BLaER1 (cell line): Measurements from ENCODE around the gene RNF112.
"Not testable (repeated sequence)": the region's sequence is repeated elsewhere in the genome, so short reads cannot be mapped to it uniquely, and the experiment has no call there.

ENCODE experiments used
- H3K27ac ChIP-seq: shearing (Covaris generic); formaldehyde crosslinking; 2 replicates; pipeline ENCODE4 v1.8.1; 2022
- H3K27me3 ChIP-seq: shearing (Covaris generic); formaldehyde crosslinking; 2 replicates; pipeline ENCODE4 v1.8.1; 2022
- H3K36me3 ChIP-seq: shearing (Covaris generic); formaldehyde crosslinking; 2 replicates; pipeline ENCODE4 v1.8.1; 2022
- H3K4me1 ChIP-seq: shearing (Covaris generic); formaldehyde crosslinking; 2 replicates; pipeline ENCODE4 v1.8.1; 2022
- H3K4me2 ChIP-seq: shearing (Covaris generic); formaldehyde crosslinking; 2 replicates; pipeline ENCODE4 v1.8.1; 2022
- H3K4me3 ChIP-seq: shearing (Covaris generic); formaldehyde crosslinking; 2 replicates; pipeline ENCODE4 v1.8.1; 2022
- H3K9ac ChIP-seq: shearing (Covaris generic); formaldehyde crosslinking; 2 replicates; pipeline ENCODE4 v1.8.1; 2022
- H3K9me3 ChIP-seq: shearing (Covaris generic); formaldehyde crosslinking; 2 replicates; pipeline ENCODE4 v1.8.1; 2022
- H4K20me1 ChIP-seq: shearing (Covaris generic); formaldehyde crosslinking; 2 replicates; pipeline ENCODE4 v1.8.1; 2022
- Cebpa-rat ChIP-seq: shearing (Covaris generic); IDR thresholded peaks from 2 replicates; pipeline ENCODE4 v1.8.1; 2022

The RNF112 gene

DNA sequence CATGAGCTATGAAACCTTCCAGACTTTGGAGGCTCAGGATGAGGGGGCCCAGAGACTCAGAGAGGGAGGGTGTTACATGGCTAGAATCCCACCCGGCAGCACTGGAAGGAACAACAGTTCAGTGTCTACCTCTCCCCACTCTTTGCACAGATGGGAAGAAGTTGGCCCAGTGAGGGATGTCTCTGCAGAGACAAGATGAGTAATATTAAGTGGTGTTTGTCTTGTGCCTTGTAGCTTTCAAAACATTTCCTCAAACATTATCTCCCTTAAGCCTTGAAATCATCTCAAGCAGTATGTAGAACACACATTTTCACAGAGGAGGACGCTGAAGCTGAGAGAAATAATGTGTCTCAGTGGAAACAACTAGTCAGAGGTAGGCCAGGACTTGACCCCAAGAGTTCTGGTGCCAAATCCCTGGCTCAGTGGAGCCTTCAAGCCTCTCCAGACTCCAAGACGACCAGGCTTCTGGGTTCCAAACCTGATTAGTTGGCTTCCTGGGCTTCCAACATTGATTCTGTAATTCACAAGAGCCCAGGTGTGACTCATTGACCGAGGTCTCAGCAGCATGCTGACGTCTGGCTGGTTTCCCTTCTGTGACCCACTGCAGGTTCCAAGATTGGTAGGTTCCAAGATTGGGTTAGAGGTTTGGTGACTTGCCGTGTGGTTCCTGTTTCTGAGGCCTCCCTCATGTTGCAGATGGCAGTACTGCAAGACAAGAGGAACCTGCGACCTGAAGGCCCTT is 7.4 kb downstream of the RNF112 start:
- Histone ChIP-seq H3K4me3 (no peak overlapping the region), H3K4me1 (no peaks in the 10 kb centered on the region), H3K9me3 (no peaks in the 10 kb centered on the region), H3K27me3 (no peaks in the 10 kb centered on the region), H3K9ac (no peak overlapping the region), H3K36me3 (no peaks in the 10 kb centered on the region), H3K27ac (no peak overlapping the region), H4K20me1 (no peaks in the 10 kb centered on the region), H3K4me2 (no peak overlapping the region)
- no peak for TF ChIP-seq Cebpa-rat

DNA sequence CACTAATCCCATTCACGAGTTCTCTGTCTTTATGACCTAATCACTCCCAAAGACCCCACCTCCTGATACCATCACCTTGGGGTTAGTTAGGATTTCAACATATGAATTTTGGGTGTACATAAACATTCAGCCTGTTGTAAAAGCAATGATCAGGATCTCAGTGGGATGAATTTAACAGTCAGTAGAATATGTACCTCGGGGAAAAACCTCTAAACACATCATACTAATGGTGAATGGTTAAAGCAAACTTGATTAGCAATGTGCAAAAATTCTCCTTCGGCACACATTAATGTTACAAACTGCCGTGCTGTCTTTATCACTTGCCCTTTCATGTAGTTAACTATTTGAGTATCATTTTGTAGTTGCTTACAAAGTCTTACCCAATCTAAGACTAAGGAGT is 10.2 kb downstream of the RNF112 start:
- Histone ChIP-seq H3K4me2 (no peak overlapping the region), H3K27me3 (no peaks in the 10 kb centered on the region), H3K36me3 (no peaks in the 10 kb centered on the region), H4K20me1 (no peaks in the 10 kb centered on the region), H3K27ac (no peak overlapping the region), H3K9ac (no peak overlapping the region), H3K9me3 (no peaks in the 10 kb centered on the region), H3K4me3 (no peak overlapping the region), H3K4me1 (no peaks in the 10 kb centered on the region)
- no peak for TF ChIP-seq Cebpa-rat

DNA sequence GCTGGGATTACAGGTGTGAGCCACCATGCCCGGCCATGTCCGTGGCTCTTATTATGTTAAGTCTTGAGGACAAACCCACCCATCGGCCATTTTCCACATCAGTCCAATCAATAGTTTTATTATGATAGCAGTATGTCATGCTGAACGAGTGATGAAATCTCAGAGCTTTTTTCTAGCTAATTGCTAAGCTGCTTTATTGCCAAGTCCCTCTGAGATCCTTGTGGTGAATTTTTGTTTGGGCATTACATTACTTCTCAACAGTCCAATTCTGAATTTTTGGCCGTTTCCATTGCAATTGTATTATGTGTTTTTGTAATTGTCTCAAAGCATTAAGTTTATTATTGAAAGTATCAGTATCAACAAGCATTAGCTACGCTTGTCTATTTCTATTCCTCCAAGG is 10.9 kb downstream of the RNF112 start:
- Histone ChIP-seq H3K36me3 (no peaks in the 10 kb centered on the region), H3K4me3 (no peak overlapping the region), H3K9me3 (no peaks in the 10 kb centered on the region), H3K27me3 (no peaks in the 10 kb centered on the region), H3K4me2 (no peak overlapping the region), H3K9ac (no peak overlapping the region), H3K4me1 (no peaks in the 10 kb centered on the region), H3K27ac (no peak overlapping the region), H4K20me1 (no peaks in the 10 kb centered on the region)
- no peak for TF ChIP-seq Cebpa-rat

DNA sequence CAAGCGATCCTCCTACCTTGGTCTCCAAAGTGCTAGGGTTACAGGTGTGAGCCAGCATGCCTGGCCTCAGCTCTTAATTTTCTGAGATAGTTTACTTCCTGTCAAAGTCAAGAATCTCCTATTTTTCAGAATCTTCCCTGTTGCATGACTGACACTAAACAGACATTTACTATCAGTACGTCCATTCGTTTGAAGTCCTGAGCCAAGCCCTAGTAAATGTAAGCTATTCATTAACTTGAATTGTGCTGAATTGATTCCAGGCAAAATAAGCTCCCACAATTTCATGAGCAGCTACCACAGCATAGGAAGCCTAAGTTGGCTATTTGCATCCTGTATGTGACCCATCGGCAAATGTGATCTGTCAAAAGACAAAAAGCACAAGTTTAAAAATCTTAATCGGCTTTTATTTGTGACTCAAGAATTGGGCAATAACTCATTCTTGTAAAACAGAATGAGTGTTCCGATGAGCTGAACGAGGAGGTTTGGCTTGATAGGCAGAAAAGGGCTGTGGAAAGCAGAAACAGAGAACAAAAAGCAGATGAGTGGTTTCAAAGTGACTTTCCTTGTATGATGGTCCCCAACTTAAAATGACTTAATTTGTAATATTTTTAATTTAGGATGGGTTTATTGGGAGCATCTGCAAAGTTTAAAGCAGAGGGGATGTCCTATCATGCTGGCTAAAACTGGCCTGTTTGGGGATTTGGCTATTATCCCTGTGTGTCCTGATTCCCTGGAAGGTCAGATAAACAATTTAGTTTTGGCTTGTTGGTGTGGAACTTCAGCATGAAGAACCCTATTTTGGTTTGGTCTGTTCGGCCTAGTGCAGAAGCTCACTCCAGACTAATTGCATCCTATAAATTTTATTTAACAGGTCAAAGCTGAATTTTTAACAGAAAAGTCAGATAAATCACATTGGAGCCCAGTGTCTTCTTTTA is 14.2 kb downstream of the RNF112 start:
- H3K9ac ChIP-seq: no peak overlapping the region
- no peak overlapping the region for H3K27ac ChIP-seq
- no peak overlapping the region for H3K4me2 ChIP-seq
- no peak for TF ChIP-seq Cebpa-rat
- H4K20me1 ChIP-seq: no peaks in the 10 kb centered on the region
- H3K4me1 ChIP-seq: no peaks in the 10 kb centered on the region
- no peaks in the 10 kb centered on the region for H3K9me3 ChIP-seq
- H3K27me3 ChIP-seq: no peaks in the 10 kb centered on the region
- H3K4me3 ChIP-seq: no peak overlapping the region
- H3K36me3 ChIP-seq: no peaks in the 10 kb centered on the region

- Histone ChIP-seq H4K20me1 (no peaks in the 10 kb centered on the region), H3K4me3 (no peak overlapping the region), H3K27me3 (no peaks in the 10 kb centered on the region), H3K4me2 (no peak overlapping the region), H3K27ac (no peak overlapping the region), H3K4me1 (no peaks in the 10 kb centered on the region), H3K36me3 (no peaks in the 10 kb centered on the region), H3K9ac (no peak overlapping the region), H3K9me3 (no peaks in the 10 kb centered on the region)
- TF ChIP-seq Cebpa-rat: no peak
These were observed 15.6 kb downstream of the RNF112 start for GRCh38 chr17:19426631-19427030.

DNA sequence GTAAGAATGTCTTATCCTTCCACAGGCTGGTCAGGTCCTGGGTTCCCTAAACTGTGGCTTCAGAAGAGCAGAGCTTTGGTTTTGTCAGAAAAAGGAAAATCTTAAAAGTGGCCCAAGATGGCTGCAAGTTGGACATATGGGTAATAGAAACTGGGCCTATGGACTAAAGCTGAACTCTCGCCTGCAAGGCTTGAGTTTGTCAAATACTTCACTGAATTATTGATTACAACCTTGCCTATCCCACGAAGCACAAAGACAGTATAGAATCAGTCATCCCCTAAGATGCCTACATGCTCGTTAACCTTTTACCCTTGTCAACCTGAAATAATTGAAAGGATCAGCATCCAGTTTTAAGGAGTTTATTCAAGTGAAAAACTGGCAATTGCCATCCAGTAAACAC is 20.7 kb downstream of the RNF112 start:
- Histone ChIP-seq H3K4me3 (no peak overlapping the region), H3K9me3 (no peaks in the 10 kb centered on the region), H3K4me1 (no peaks in the 10 kb centered on the region), H3K9ac (no peak overlapping the region), H3K27me3 (no peaks in the 10 kb centered on the region), H3K4me2 (no peak overlapping the region), H3K36me3 (no peaks in the 10 kb centered on the region), H3K27ac (no peak overlapping the region), H4K20me1 (no peaks in the 10 kb centered on the region)
- TF ChIP-seq Cebpa-rat: no peak

DNA sequence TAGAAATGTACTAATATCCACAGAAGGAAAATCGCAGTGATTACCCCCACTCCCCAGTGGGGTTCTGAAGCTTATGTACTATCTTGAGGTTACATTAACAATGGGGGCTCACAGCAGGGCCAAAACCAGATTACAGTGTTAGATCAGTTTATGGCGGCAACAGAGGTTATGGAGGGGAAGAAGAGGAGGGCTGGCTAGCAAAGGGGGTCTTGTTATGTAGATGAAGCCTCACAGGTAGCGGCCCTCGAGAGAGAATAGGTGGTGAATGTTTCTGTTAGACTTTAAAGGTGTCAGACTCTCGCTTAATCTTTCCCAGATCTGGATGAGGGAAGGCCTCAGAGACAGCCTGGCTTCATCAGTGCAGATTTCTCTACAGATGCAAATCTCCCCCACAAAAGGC is 22.2 kb downstream of the RNF112 start:
- H3K27ac ChIP-seq: no peak overlapping the region
- no peak overlapping the region for H3K4me3 ChIP-seq
- H3K36me3 ChIP-seq: no peaks in the 10 kb centered on the region
- no peak for TF ChIP-seq Cebpa-rat
- H3K9me3 ChIP-seq: no peaks in the 10 kb centered on the region
- no peak overlapping the region for H3K4me2 ChIP-seq
- no peaks in the 10 kb centered on the region for H3K4me1 ChIP-seq
- H3K27me3 ChIP-seq: no peaks in the 10 kb centered on the region
- no peak overlapping the region for H3K9ac ChIP-seq
- H4K20me1 ChIP-seq: no peaks in the 10 kb centered on the region

DNA sequence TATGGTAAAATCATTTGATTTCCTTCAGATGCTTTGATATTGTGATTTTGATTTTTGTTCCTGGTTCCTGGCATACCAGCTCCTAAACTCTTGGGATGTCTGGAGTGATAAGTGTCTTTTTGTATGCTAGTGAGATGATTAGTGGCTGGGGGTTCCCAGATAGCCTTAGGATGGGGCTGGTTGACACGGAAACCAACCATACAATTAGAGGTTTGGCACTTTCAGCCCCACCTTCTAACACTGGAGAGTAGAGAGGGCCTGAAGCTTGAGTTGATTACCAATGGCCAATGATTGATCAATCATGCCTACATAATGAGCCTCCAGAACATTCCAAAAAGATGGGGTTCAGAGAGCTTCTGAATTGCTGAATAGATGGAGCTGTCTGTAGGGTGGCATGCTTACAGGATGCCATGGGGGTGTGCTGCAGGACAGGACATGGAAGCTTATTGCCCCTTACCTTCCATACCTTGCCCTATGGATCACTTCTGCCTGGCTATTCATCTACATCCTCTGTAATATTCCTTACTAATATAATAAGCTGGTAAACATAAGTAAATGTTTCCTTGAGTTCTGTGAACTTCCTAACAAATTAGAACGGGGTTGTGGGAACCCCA is 22.8 kb downstream of the RNF112 start:
- H3K4me2 ChIP-seq: no peak overlapping the region
- no peak overlapping the region for H3K9ac ChIP-seq

DNA sequence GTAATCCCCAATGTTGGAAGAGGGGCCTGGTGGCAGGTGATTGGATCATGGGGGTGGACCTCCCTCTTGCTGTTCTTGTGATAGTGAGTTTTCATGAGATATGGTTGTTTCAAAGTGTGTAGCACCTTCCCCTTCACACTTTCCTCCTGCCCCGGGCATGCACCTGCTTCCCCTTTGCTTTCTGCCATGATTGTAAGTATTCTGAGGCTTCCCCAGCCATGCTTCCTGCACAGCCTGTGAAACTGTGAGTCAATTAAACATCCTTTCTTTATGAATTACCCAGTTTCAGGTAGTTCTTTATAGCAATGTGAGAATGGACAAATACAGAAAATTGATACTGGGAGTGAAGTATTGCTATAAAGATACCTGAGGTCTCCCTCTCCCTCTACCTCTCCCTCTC is 29.4 kb downstream of the RNF112 start:
- Histone ChIP-seq H3K27ac (no peak overlapping the region), H3K27me3 (no peaks in the 10 kb centered on the region), H3K36me3 (no peaks in the 10 kb centered on the region), H3K4me1 (no peaks in the 10 kb centered on the region), H3K9ac (no peak overlapping the region), H3K4me2 (no peak overlapping the region), H3K4me3 (no peak overlapping the region), H4K20me1 (no peaks in the 10 kb centered on the region), H3K9me3 (peaks cover 23% of the 10 kb centered on the region)
- no peak for TF ChIP-seq Cebpa-rat

More for the DNA sequence above, 22.8 kb downstream of the RNF112 start:
- Histone ChIP-seq H3K36me3 (no peaks in the 10 kb centered on the region), H3K27ac (no peak overlapping the region), H3K4me1 (no peaks in the 10 kb centered on the region), H3K9me3 (no peaks in the 10 kb centered on the region), H3K27me3 (no peaks in the 10 kb centered on the region), H3K4me3 (no peak overlapping the region), H4K20me1 (no peaks in the 10 kb centered on the region)
- no peak for TF ChIP-seq Cebpa-rat

DNA sequence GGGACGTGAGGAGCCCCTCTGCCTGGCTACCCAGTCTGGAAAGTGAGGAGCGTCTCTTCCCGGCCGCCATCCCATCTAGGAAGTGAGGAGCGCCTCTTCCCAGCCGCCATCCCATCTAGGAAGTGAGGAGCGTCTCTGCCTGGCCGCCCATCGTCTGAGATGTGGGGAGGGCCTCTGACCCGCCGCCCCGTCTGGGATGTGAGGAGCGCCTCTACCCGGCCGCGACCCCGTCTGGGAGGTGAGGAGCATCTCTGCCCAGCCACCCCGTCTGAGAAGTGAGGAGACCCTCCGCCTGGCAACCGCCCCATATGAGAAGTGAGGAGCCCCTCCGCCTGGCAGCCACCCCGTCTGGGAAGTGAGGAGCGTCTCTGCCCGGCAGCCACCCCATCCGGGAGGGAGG is 30.3 kb downstream of the RNF112 start:
- peaks cover 23% of the 10 kb centered on the region for H3K9me3 ChIP-seq
- H3K36me3 ChIP-seq, H4K20me1 ChIP-seq, H3K4me1 ChIP-seq, H3K27ac ChIP-seq, H3K27me3 ChIP-seq, H3K4me3 ChIP-seq, H3K9ac ChIP-seq, H3K4me2 ChIP-seq: not testable (repeated sequence)
